ENCODE data around the gene TUBB3.
"Not testable (repeated sequence)": the region's sequence is repeated elsewhere in the genome, so short reads cannot be mapped to it uniquely, and the experiment has no call there.

Gene TUBB3

GRCh38 chr16:89921131-89921701 is 1.9 kb upstream of the TUBB3 start:
- Mint-ChIP-seq H3K9me3 (no peaks in the 10 kb centered on the region), H3K4me3 (no peak overlapping the region), H3K4me1 (peaks cover 41% of the 10 kb centered on the region), H3K27me3 (peaks cover 69% of the 10 kb centered on the region), H3K36me3 (no peaks in the 10 kb centered on the region), H3K27ac (no peak overlapping the region)
- ATAC-seq: no peak

DNA sequence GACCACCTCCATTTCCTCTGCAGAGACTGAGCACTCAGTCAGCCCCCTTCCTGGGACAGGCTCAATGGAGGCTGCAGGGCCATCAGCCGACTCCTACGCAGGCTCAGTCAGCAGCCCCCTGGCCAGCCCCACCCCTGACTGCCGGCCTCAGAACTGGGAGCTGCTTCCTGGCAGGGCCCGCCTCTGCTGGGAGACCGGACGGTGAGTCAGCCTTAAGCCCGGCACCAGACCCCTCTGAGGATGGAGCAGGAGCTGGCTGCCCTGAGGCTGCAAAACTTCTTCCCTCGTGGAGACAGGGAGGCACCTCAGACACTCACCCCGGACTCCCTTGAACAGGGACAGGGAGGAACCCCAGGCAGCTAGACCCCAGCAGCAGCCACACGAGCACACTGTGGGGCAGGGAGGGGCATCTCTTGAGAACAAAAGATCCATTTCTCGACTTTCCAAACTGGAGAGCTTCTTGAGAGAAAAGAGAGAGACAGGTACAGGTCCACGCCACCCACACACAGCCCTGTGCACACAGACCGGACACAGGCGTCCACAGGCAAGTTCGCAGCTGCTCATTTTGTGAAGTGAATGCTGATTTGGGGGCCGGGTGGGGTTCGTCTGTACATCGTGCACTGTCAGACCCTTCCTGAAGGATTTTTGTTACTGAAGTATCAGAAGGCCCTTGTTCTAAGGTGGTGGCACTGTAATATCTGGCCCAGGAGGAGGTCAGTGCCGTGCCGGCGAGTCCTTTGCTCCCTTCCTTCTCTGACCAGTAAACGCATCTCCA is 1.3 kb upstream of the TUBB3 start:
- Mint-ChIP-seq H3K4me3 (no peak overlapping the region), H3K36me3 (no peaks in the 10 kb centered on the region), H3K27me3 (peaks cover 76% of the 10 kb centered on the region), H3K27ac (no peak overlapping the region), H3K9me3 (no peaks in the 10 kb centered on the region), H3K4me1 (peaks cover 48% of the 10 kb centered on the region)
- no peak for ATAC-seq

DNA sequence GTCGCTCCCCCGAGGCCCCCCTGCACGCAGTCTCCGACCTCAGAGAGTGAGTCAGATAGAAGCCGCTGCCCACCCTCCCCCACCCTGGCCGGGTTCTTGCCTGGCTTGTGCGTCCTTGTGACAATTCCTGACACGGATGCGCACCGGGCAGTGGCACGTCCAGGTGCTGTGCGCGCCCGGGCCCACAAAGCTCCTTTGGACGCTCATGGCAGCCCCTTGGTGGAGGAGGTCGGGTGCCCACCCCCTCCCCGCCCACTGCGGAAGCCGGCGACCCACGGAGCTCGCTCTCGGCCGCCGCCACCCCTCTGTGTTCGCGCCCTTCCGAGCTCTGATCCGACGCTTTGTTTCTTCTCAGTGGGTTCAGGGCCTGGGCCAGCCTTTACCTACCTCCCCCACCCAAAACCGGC is 662 bp upstream of the TUBB3 start:
- Mint-ChIP-seq H3K27me3 (peaks cover 81% of the 10 kb centered on the region), H3K27ac (no peak overlapping the region), H3K36me3 (no peaks in the 10 kb centered on the region), H3K4me3 (peak overlapping the region; percentile 63), H3K9me3 (no peaks in the 10 kb centered on the region), H3K4me1 (peaks cover 47% of the 10 kb centered on the region)
- ATAC-seq: no peak

GRCh38 chr16:89923640-89924296 is 626 bp downstream of the TUBB3 start:
- Mint-ChIP-seq H3K4me1 (peaks cover 36% of the 10 kb centered on the region), H3K9me3 (no peaks in the 10 kb centered on the region), H3K36me3 (no peaks in the 10 kb centered on the region), H3K27ac (no peak overlapping the region), H3K4me3 (no peak overlapping the region), H3K27me3 (peaks cover 80% of the 10 kb centered on the region)
- no peak for ATAC-seq

GRCh38 chr16:89924297-89924924 is 1.3 kb downstream of the TUBB3 start:
- Mint-ChIP-seq H3K27ac (no peak overlapping the region), H3K36me3 (no peaks in the 10 kb centered on the region), H3K9me3 (no peaks in the 10 kb centered on the region), H3K4me3 (no peak overlapping the region), H3K4me1 (peaks cover 34% of the 10 kb centered on the region), H3K27me3 (peaks cover 75% of the 10 kb centered on the region)
- ATAC-seq: no peak

- H3K9me3 Mint-ChIP-seq: peaks cover 1% of the 10 kb centered on the region
- no peak overlapping the region for H3K4me3 Mint-ChIP-seq
- H3K27ac Mint-ChIP-seq: no peak overlapping the region
- no peak for ATAC-seq
- H3K4me1 Mint-ChIP-seq: peaks cover 30% of the 10 kb centered on the region
- H3K27me3 Mint-ChIP-seq: peaks cover 75% of the 10 kb centered on the region
- H3K36me3 Mint-ChIP-seq: no peaks in the 10 kb centered on the region
Measured at GRCh38 chr16:89924925-89925307, 1.8 kb downstream of the TUBB3 start.

GRCh38 chr16:89925596-89926079 is 2.5 kb downstream of the TUBB3 start:
- H3K27ac Mint-ChIP-seq: no peak overlapping the region
- peaks cover 74% of the 10 kb centered on the region for H3K27me3 Mint-ChIP-seq
- ATAC-seq: no peak
- peaks cover 3% of the 10 kb centered on the region for H3K9me3 Mint-ChIP-seq
- peaks cover 27% of the 10 kb centered on the region for H3K4me1 Mint-ChIP-seq
- H3K4me3 Mint-ChIP-seq: no peak overlapping the region
- H3K36me3 Mint-ChIP-seq: no peaks in the 10 kb centered on the region

- no peak for ATAC-seq
- Mint-ChIP-seq H3K27me3 (peaks cover 43% of the 10 kb centered on the region), H3K4me3 (no peak overlapping the region), H3K9me3 (peaks cover 3% of the 10 kb centered on the region), H3K27ac (no peak overlapping the region), H3K36me3 (no peaks in the 10 kb centered on the region), H3K4me1 (peaks cover 20% of the 10 kb centered on the region)
Measured at GRCh38 chr16:89931305-89931896, 8.3 kb downstream of the TUBB3 start.

- Mint-ChIP-seq H3K4me1 (peaks cover 15% of the 10 kb centered on the region), H3K27me3 (peaks cover 38% of the 10 kb centered on the region), H3K4me3 (no peak overlapping the region), H3K9me3 (peaks cover 3% of the 10 kb centered on the region), H3K27ac (no peak overlapping the region), H3K36me3 (no peaks in the 10 kb centered on the region)
- peak; percentile 67 for ATAC-seq
Measured at GRCh38 chr16:89931964-89932363, 8.8 kb downstream of the TUBB3 start.

DNA sequence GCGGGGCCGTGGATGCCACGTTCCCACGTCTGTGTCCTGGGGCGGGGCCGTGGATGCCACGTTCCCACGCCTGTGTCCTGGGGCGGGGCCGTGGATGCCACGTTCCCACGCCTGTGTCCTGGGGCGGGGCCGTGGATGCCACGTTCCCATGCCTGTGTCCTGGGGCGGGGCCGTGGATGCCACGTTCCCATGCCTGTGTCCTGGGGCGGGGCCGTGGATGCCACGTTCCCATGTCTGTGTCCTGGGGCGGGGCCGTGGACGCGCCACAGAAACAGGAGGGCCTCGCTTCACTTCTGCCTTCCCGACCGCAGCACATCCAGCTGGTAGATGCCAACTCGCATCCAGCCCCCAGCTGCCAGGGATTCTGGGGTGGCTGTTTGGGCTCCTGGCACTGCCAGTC is 10.9 kb downstream of the TUBB3 start:
- H3K36me3 Mint-ChIP-seq: not testable (repeated sequence)

DNA sequence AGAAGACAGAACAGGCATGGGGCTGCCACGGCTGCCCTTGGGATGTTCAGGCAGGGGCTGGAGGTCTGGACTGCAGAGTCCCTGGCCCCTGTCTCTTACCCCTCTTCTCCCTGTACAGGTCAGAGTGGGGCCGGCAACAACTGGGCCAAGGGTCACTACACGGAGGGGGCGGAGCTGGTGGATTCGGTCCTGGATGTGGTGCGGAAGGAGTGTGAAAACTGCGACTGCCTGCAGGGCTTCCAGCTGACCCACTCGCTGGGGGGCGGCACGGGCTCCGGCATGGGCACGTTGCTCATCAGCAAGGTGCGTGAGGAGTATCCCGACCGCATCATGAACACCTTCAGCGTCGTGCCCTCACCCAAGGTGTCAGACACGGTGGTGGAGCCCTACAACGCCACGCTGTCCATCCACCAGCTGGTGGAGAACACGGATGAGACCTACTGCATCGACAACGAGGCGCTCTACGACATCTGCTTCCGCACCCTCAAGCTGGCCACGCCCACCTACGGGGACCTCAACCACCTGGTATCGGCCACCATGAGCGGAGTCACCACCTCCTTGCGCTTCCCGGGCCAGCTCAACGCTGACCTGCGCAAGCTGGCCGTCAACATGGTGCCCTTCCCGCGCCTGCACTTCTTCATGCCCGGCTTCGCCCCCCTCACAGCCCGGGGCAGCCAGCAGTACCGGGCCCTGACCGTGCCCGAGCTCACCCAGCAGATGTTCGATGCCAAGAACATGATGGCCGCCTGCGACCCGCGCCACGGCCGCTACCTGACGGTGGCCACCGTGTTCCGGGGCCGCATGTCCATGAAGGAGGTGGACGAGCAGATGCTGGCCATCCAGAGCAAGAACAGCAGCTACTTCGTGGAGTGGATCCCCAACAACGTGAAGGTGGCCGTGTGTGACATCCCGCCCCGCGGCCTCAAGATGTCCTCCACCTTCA is 11.7 kb downstream of the TUBB3 start:
- Mint-ChIP-seq H3K27ac (no peak overlapping the region), H3K27me3 (peaks cover 42% of the 10 kb centered on the region), H3K9me3 (peaks cover 2% of the 10 kb centered on the region), H3K36me3 (no peaks in the 10 kb centered on the region), H3K4me3 (no peak overlapping the region), H3K4me1 (peaks cover 15% of the 10 kb centered on the region)
- ATAC-seq: no peak

More for the DNA sequence above, 10.9 kb downstream of the TUBB3 start:
- peaks cover 15% of the 10 kb centered on the region for H3K4me1 Mint-ChIP-seq
- ATAC-seq, H3K4me3 Mint-ChIP-seq, H3K27ac Mint-ChIP-seq, H3K9me3 Mint-ChIP-seq: not testable (repeated sequence)
- peaks cover 44% of the 10 kb centered on the region for H3K27me3 Mint-ChIP-seq

DNA sequence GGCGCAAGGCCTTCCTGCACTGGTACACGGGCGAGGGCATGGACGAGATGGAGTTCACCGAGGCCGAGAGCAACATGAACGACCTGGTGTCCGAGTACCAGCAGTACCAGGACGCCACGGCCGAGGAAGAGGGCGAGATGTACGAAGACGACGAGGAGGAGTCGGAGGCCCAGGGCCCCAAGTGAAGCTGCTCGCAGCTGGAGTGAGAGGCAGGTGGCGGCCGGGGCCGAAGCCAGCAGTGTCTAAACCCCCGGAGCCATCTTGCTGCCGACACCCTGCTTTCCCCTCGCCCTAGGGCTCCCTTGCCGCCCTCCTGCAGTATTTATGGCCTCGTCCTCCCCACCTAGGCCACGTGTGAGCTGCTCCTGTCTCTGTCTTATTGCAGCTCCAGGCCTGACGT is 12.5 kb downstream of the TUBB3 start:
- not testable (repeated sequence) for H3K36me3 Mint-ChIP-seq, H3K27ac Mint-ChIP-seq, H3K4me3 Mint-ChIP-seq, ATAC-seq, H3K9me3 Mint-ChIP-seq
- Mint-ChIP-seq H3K4me1 (peaks cover 15% of the 10 kb centered on the region), H3K27me3 (peaks cover 37% of the 10 kb centered on the region)

DNA sequence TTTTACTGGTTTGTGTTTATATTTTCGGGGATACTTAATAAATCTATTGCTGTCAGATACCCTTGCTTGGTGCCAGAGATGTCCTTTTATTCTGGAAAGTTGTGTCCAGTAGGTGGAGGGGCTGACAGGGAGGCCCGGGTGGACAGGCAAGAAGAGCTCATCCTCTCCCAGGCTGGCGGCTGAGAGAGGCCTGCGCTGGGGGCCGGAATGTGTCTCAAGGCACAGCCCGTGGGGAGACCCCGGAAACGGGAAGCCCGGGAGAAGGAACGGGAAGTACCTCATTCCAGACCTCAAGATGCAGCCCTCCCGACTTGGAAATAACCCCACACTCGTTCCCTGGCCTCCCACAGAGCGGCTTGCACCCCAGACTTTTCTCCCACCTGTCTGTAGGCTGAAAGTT is 12.9 kb downstream of the TUBB3 start:
- Mint-ChIP-seq H3K4me1 (peaks cover 12% of the 10 kb centered on the region), H3K36me3 (no peaks in the 10 kb centered on the region), H3K27ac (no peak overlapping the region)

GRCh38 chr16:89936508-89936907 is 13.4 kb downstream of the TUBB3 start:
- peaks cover 7% of the 10 kb centered on the region for H3K4me1 Mint-ChIP-seq
- no peak overlapping the region for H3K4me3 Mint-ChIP-seq
- H3K27ac Mint-ChIP-seq: no peak overlapping the region
- H3K9me3 Mint-ChIP-seq: no peaks in the 10 kb centered on the region
- H3K27me3 Mint-ChIP-seq: peaks cover 30% of the 10 kb centered on the region
- peak; percentile 27 for ATAC-seq
- no peaks in the 10 kb centered on the region for H3K36me3 Mint-ChIP-seq

More for the DNA sequence above, 12.9 kb downstream of the TUBB3 start:
- Mint-ChIP-seq H3K9me3 (no peaks in the 10 kb centered on the region), H3K4me3 (no peak overlapping the region), H3K27me3 (peaks cover 32% of the 10 kb centered on the region)
- no peak for ATAC-seq
